Measurements from ENCODE around the gene TULP4.
"Not testable (repeated sequence)": the region's sequence is repeated elsewhere in the genome, so short reads cannot be mapped to it uniquely, and the experiment has no call there.

The TULP4 gene

DNA sequence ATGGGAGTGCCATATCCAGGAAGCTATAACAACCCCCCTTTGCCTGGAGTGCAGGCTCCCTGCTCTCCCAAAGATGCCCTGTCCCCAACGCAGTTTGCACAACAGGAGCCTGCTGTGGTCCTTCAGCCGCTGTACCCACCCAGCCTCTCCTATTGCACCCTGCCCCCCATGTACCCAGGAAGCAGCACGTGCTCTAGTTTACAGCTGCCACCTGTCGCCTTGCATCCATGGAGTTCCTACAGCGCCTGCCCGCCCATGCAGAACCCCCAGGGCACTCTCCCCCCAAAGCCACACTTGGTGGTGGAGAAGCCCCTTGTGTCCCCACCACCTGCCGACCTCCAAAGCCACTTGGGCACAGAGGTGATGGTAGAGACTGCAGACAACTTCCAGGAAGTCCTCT is 191.0 kb downstream of the TULP4 start:
- no peak for DNase-seq (ENCODE audit: low read depth)

DNA sequence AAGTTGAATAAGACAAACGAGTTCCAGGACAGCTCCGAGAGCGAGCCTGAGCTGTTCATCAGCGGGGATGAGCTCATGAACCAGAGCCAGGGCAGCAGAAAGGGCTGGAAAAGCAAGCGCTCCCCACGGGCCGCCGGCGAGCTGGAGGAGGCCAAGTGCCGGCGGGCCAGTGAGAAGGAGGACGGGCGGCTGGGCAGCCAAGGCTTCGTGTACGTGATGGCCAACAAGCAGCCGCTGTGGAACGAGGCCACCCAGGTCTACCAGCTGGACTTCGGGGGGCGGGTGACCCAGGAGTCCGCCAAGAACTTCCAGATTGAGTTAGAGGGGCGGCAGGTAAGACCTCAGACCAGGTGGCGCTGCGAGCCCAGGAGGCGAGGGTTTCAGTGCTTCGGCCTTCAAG is 191.6 kb downstream of the TULP4 start:
- DNase-seq (ENCODE audit: low read depth), result no peak

DNA sequence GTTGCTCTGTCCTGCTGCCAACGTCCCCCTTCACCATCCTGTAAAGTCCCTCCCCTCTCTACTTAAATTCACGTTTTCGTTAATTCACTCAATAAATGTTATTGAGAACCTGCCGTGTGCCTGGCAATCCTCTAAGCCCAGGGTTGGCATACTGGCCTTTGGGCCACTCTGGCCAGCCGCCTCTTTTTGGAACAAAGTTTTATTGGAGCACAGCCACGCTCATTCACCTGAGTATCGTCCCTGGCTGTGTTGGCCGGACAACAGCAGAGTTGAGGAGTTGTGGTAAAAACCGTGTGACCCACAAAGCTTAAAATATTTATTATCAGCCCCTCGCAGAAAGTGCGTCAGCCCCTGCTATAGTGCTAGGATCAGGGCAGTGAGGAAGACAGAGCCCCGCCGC is 192.9 kb downstream of the TULP4 start:
- DNase-seq (ENCODE audit: low read depth), result no peak

DNA sequence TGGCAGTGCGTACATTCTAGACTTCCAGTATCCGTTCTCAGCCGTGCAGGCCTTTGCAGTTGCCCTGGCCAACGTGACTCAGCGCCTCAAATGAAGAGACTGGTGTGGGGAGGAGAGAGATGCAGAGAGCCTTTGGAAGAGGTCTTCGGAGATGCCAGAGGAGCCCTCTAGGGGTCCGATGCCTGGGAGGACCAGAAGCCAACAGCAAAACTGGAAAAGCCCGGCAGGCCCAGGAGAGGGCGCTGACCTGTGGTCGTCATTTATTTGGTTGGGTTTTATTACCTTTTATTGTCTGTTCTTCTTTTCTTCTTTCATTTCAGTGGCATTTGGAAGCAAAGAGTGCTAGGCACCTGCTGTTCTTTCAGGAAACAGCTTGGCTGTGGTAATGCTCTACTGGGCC is 194.3 kb downstream of the TULP4 start:
- DNase-seq (ENCODE audit: low read depth), result no peak

GRCh38 chr6:158507174-158507573 is 194.9 kb downstream of the TULP4 start:
- no peak for DNase-seq (ENCODE audit: low read depth)

GRCh38 chr6:158508450-158508849 is 196.2 kb downstream of the TULP4 start:
- no peak for DNase-seq (ENCODE audit: low read depth)

DNA sequence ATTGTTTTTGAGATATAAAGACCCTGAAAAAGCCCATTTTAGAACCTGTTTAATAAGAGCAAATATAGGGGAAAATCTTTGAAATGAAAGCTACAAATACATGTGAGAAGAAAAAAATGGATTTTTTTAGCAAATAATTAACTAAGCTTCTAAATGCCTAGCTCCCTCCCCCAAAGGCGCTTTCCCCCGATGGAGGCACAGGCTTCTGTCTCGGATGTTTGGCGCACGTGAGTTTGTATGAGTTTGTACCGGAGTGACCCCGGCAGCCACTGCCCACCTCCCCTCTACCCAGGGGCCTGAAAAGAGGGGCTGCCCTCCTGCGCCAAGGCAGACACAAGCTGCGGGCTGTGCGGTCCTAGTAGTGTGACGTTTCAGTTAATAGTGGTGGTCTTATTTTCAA is 197.2 kb downstream of the TULP4 start:
- no peak for DNase-seq (ENCODE audit: low read depth)

- DNase-seq (ENCODE audit: low read depth), result no peak
Measured at GRCh38 chr6:158512809-158513208, 200.5 kb downstream of the TULP4 start.

GRCh38 chr6:158514176-158514575 is 201.9 kb downstream of the TULP4 start:
- DNase-seq (ENCODE audit: low read depth), result no peak

DNA sequence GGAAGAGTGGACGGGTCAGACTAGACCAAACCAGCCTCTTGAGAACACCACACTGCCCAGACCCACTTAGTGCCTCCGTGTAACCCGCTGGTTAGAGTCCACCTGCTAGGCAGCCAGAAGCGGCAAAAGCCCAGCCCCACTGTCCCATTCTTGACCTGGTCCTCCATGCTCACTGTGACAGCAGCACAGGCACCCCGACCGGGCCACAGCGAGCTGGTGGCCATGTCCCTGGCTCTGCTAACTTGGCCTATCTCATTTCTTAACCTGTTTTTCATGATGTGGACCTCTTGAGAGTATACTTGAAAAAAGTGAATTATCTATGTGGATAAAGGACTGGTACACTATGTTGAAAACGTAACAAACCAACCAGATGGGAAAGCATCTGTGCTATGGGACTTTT is 202.7 kb downstream of the TULP4 start:
- no peak for DNase-seq (ENCODE audit: low read depth)

GRCh38 chr6:158516098-158516497 is 203.8 kb downstream of the TULP4 start:
- DNase-seq (ENCODE audit: low read depth), result no peak

GRCh38 chr6:158517038-158517437 is 204.8 kb downstream of the TULP4 start:
- DNase-seq (ENCODE audit: low read depth), result no peak

GRCh38 chr6:158517581-158517980 is 205.3 kb downstream of the TULP4 start:
- DNase-seq (ENCODE audit: low read depth), result no peak

- peak; percentile 16 for DNase-seq (ENCODE audit: low read depth)
Measured at GRCh38 chr6:158518191-158519127, 206.2 kb downstream of the TULP4 start.

- no peak for DNase-seq (ENCODE audit: low read depth)
Measured at GRCh38 chr6:158519300-158519699, 207.0 kb downstream of the TULP4 start.

DNA sequence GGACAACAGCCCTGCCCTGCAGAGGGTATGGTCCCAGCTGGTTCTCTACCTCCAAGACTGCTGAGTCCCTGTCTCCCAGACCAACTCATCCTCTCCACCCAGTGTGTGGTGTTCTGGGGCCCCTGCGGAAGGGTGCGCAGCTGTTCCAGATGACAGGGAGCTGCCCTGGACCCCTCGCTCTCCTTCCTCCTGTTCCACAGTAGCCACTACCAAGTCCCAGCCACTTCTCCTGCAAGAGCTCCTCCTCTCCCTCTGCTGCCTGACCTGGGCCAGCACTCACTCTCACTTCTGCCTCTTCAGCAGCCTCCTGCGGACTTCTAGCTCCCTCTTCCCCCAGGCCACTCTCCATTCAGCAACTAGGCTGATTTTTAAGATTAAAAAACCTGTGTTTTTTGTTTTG is 207.5 kb downstream of the TULP4 start:
- no peak for DNase-seq (ENCODE audit: low read depth)

GRCh38 chr6:158520975-158521374 is 208.7 kb downstream of the TULP4 start:
- DNase-seq (ENCODE audit: low read depth), result not testable (repeated sequence)

DNA sequence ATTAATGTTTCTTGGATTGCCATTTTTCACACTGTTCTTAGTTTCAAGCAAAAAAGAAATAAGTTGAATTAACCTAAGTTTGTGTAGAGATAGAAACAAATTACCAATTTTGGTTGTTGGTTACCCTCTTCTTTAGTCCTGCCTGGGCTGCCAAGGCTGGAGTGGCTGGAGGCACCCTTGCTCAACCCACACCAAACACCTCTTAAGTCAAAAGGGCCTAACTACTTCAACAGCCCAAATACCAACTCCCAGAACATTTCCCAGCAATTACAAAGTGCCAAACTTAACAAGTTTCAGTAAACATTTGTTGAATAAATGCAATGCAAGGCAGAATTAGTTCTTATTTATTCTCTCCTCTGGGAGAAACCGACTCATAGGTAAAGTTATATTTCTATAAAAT is 209.5 kb downstream of the TULP4 start:
- no peak for DNase-seq (ENCODE audit: low read depth)

GRCh38 chr6:158522616-158523015 is 210.4 kb downstream of the TULP4 start:
- DNase-seq (ENCODE audit: low read depth), result no peak

DNA sequence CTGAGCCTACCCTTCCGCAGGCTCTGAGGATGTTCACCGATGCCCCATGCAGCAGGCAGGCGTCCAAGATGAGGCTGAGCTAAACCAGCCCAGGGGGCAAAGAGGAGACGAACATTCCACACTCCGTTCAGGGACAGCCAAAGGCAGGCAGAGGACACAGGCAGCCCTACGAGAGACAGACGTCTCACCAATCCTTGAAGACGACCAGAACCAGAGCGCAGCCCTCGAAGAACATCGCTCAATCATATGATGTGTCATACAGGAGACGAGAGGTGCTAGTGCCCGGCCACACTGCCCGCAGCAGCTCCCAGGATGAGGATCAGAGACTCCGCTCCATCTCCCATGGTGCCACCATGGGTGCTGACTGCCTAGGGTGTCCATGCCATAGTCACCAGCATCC is 212.0 kb downstream of the TULP4 start:
- no peak for DNase-seq (ENCODE audit: low read depth)

DNA sequence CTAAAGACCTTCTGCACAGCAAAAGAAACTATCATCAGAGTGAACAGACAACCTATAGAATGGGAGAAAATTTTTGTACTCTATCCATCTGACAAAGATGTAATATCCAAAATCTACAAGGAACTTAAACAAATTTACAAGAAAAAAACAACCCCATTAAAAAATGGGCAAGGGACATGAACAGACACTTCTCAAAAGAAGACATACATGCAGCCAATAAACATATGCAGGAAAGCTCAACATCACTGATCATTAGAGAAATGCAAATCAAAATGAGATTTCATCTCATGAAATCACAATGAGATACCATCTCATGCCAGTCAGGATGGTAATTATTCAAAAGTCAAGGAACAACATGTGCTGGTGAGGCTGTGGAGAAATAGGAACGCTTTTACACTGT is 215.6 kb downstream of the TULP4 start:
- DNase-seq (ENCODE audit: low read depth), result not testable (repeated sequence)

GRCh38 chr6:158528826-158529225 is 216.6 kb downstream of the TULP4 start:
- DNase-seq (ENCODE audit: low read depth), result no peak

DNA sequence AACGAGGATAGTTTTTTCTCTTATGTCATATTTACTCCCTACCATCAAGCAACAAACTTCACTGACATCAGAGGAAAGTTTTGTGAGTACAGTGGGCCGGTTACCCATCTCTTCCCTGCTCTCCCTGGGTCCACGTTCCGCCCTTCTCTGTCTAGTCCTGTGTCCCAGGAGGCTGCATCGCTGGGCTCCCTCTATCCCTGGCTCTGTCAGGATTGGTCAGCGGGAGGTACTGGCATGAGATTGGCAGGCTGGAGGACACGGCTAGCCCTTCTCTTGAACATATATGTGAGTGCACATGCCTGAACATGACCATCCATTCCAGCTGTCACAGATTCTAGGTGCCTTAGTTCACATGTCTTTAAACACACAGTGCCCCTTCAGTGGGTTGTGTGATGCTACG is 217.4 kb downstream of the TULP4 start:
- DNase-seq (ENCODE audit: low read depth), result no peak

- DNase-seq (ENCODE audit: low read depth), result no peak
Measured at GRCh38 chr6:158531566-158531965, 219.3 kb downstream of the TULP4 start.
